Liver (tissue), 9 donors: Measurements from ENCODE around the gene THADA. TPM values are rescaled to one million over a fixed set of nuclear protein-coding genes. Genes with fewer than 3 reads are reported as not detected.

Source experiments
- DNase-seq: peaks from one replicate; pipeline ENCODE4 v3.0.0-alpha.2; 2017; ENCODE audit warnings: low spot score
- H3K27ac ChIP-seq, 2 donors: one replicate each; pipeline ENCODE4 v1.7.0; 2013; ENCODE audit warnings: inconsistent platforms in 2 of 2, low read length in 2 of 2, control low read depth in 1 of 2, low read depth in 1 of 2, mild to moderate bottlenecking in 1 of 2
- H3K27me3 ChIP-seq, 4 donors: one replicate each; pipeline versions ENCODE4 v1.6.1 to v1.7.0; 2013; ENCODE audit warnings: low read length in 3 of 4, inconsistent platforms in 1 of 4, mild to moderate bottlenecking in 1 of 4, moderate library complexity in 1 of 4; ENCODE audit not compliant: control insufficient read depth in 4 of 4, insufficient read depth in 4 of 4
- H3K36me3 ChIP-seq, 4 donors: one replicate each; pipeline versions ENCODE4 v1.6.1 to v1.7.0; 2013; ENCODE audit warnings: low read length in 3 of 4, mild to moderate bottlenecking in 3 of 4, low read depth in 1 of 4, moderate library complexity in 1 of 4; ENCODE audit not compliant: control insufficient read depth in 4 of 4, insufficient read depth in 3 of 4
- H3K4me1 ChIP-seq, 4 donors: one replicate each; pipeline versions ENCODE4 v1.6.1 to v1.7.0; 2013; ENCODE audit warnings: low read length in 3 of 4, mild to moderate bottlenecking in 3 of 4, moderate library complexity in 1 of 4; ENCODE audit not compliant: control insufficient read depth in 4 of 4, insufficient read depth in 4 of 4
- H3K4me3 ChIP-seq, 3 donors: one replicate each; pipeline versions ENCODE4 v1.6.1 to v1.7.0; 2013; ENCODE audit warnings: low read length in 3 of 3, control low read depth in 1 of 3, low read depth in 1 of 3, mild to moderate bottlenecking in 1 of 3
- H3K9ac ChIP-seq, 2 donors: one replicate each; pipeline ENCODE4 v1.7.0; 2013; ENCODE audit warnings: low read length in 2 of 2, mild to moderate bottlenecking in 2 of 2, moderate library complexity in 2 of 2, control low read depth in 1 of 2, low read depth in 1 of 2
- H3K9me3 ChIP-seq, 4 donors: one replicate each; pipeline versions ENCODE4 v1.6.1 to v1.7.0; 2013; ENCODE audit warnings: low read length in 3 of 4; ENCODE audit not compliant: control insufficient read depth in 4 of 4
- CTCF ChIP-seq: fragments of 150-350 bp; IDR thresholded peaks from 2 replicates; pipeline ENCODE4 v1.5.1; 2017; ENCODE audit warnings: improper control_type of control experiment, low read depth, low read length; ENCODE audit not compliant: missing input control
- EGR1 ChIP-seq, 2 donors: IDR thresholded peaks; 2 replicates each; pipeline ENCODE4 v1.6.1; 2016 to 2018; ENCODE audit warnings: antibody characterized with exemption in 2 of 2, low read depth in 2 of 2
- FOXA1 ChIP-seq: IDR thresholded peaks from 2 replicates; pipeline ENCODE4 v1.6.1; 2016; ENCODE audit warnings: antibody characterized with exemption
- FOXA2 ChIP-seq: IDR thresholded peaks from 2 replicates; pipeline ENCODE4 v1.6.1; 2016; ENCODE audit warnings: antibody characterized with exemption
- GABPA ChIP-seq, 2 donors: IDR thresholded peaks in 1 of 2; conservative IDR thresholded peaks in 1 of 2; 2 replicates each; pipeline ENCODE4 v1.6.1; 2016; ENCODE audit warnings: antibody characterized with exemption in 2 of 2, mild to moderate bottlenecking in 1 of 2, moderate library complexity in 1 of 2
- HNF4A ChIP-seq, 2 donors: conservative IDR thresholded peaks; 2 replicates each; pipeline ENCODE4 v1.6.1; 2016; ENCODE audit warnings: antibody characterized with exemption in 2 of 2, mild to moderate bottlenecking in 2 of 2
- HNF4G ChIP-seq: IDR thresholded peaks from 2 replicates; pipeline ENCODE4 v1.6.1; 2016; ENCODE audit warnings: antibody characterized with exemption
- JUND ChIP-seq, 2 donors: IDR thresholded peaks; 2 replicates each; pipeline ENCODE4 v1.6.1; 2016; ENCODE audit warnings: antibody characterized with exemption in 2 of 2
- MAX ChIP-seq: IDR thresholded peaks from 2 replicates; pipeline ENCODE4 v1.6.1; 2016; ENCODE audit warnings: antibody characterized with exemption
- NR2F2 ChIP-seq: IDR thresholded peaks from 2 replicates; pipeline ENCODE4 v1.6.1; 2016; ENCODE audit warnings: antibody characterized with exemption
- RAD21 ChIP-seq, 2 donors: IDR thresholded peaks; 2 replicates each; pipeline ENCODE4 v1.6.1; 2016; ENCODE audit warnings: antibody characterized with exemption in 2 of 2, mild to moderate bottlenecking in 2 of 2
- RXRA ChIP-seq, 2 donors: IDR thresholded peaks; 2 replicates each; pipeline ENCODE4 v1.6.1; 2017 to 2018; ENCODE audit warnings: antibody characterized with exemption in 2 of 2, mild to moderate bottlenecking in 1 of 2
- SP1 ChIP-seq: IDR thresholded peaks from 2 replicates; pipeline ENCODE4 v1.6.1; 2018; ENCODE audit warnings: antibody characterized with exemption, mild to moderate bottlenecking
- TAF1 ChIP-seq: conservative IDR thresholded peaks from 2 replicates; pipeline ENCODE4 v1.6.1; 2016; ENCODE audit warnings: antibody characterized with exemption, mild to moderate bottlenecking
- YY1 ChIP-seq: IDR thresholded peaks from 2 replicates; pipeline ENCODE4 v1.6.1; 2016; ENCODE audit warnings: antibody characterized with exemption, mild to moderate bottlenecking
- WGBS: extraction: QIAGEN DNeasy Blood & Tissue Kit; methylation state at CpG from one replicate; pipeline ENCODE4 v1.1.7; 2013; 5-methylcytosine and 5-hydroxymethylcytosine counted together
- polyA plus RNA-seq, 2 donors: library from polyadenylated mRNA; stranded (reverse) in 1 of 2; unstranded in 1 of 2; fragments of 200-250 nt in 1 of 2; fragments of >200 nt in 1 of 2; fragmentation: Nextera tagmentation in 1 of 2; extraction: Ambion mirVana in 1 of 2; gene quantifications; one replicate each; pipeline versions ENCODE4 v1.2.1 to v1.2.3, GENCODE V29; 2013 to 2015
- total RNA-seq, 2 donors: library from RNA; depleted of rRNA; stranded (reverse); fragments of >200 nt; gene quantifications; one replicate each; pipeline ENCODE4 v1.2.3, GENCODE V29; 2014
- TF ChIP-seq, protein P1 (sequence below): IDR thresholded peaks from 2 replicates; pipeline ENCODE4 v1.6.1; 2016; ENCODE audit warnings: antibody characterized with exemption, mild to moderate bottlenecking
- TF ChIP-seq, protein P2 (sequence below): IDR thresholded peaks from 2 replicates; pipeline ENCODE4 v1.6.1; 2016; ENCODE audit warnings: antibody characterized with exemption
- donor health status: healthy.
- donor health status: healthy.
- donor health status: healthy.
- donor health status: healthy.
- donor health status: healthy.

The THADA gene
- total and polyA plus RNA-seq, 4 donors, result 12.0 to 37.2 (median 22.3) TPM

GRCh38 chr2:43541165-43541564, 54.7 kb downstream of the THADA start:
- no peak overlapping the region for H3K27ac ChIP-seq
- no peaks in the 10 kb centered on the region for H3K27me3 ChIP-seq
- no peak for DNase-seq
- no peak overlapping the region for H3K9ac ChIP-seq
- no peaks in the 10 kb centered on the region for H3K36me3 ChIP-seq
- H3K9me3 ChIP-seq, result no peaks in the 10 kb centered on the region
- WGBS, result 67% methylated on average over 6 of the region's 6 CpGs
- peaks cover 4 to 20% (median 10%) of the 10 kb centered on the region in 4 donors for H3K4me1 ChIP-seq
- no peak overlapping the region for H3K4me3 ChIP-seq
- TF ChIP-seq RAD21 (IDR thresholded peaks at IDR 0.05) (no peak), HNF4A (conservative IDR thresholded peaks at IDR 0.05) (no peak), FOXA2 (no peak), SP1 (no peak), JUND (IDR thresholded peaks at IDR 0.05) (no peak), EGR1 (IDR thresholded peaks at IDR 0.05; ENCODE audit: low read depth in 2 of 2) (no peak), CTCF (no peak), NR2F2 (no peak), TAF1 (no peak), HNF4G (no peak), RXRA (IDR thresholded peaks at IDR 0.05) (no peak)
- TF ChIP-seq, protein P1, sequence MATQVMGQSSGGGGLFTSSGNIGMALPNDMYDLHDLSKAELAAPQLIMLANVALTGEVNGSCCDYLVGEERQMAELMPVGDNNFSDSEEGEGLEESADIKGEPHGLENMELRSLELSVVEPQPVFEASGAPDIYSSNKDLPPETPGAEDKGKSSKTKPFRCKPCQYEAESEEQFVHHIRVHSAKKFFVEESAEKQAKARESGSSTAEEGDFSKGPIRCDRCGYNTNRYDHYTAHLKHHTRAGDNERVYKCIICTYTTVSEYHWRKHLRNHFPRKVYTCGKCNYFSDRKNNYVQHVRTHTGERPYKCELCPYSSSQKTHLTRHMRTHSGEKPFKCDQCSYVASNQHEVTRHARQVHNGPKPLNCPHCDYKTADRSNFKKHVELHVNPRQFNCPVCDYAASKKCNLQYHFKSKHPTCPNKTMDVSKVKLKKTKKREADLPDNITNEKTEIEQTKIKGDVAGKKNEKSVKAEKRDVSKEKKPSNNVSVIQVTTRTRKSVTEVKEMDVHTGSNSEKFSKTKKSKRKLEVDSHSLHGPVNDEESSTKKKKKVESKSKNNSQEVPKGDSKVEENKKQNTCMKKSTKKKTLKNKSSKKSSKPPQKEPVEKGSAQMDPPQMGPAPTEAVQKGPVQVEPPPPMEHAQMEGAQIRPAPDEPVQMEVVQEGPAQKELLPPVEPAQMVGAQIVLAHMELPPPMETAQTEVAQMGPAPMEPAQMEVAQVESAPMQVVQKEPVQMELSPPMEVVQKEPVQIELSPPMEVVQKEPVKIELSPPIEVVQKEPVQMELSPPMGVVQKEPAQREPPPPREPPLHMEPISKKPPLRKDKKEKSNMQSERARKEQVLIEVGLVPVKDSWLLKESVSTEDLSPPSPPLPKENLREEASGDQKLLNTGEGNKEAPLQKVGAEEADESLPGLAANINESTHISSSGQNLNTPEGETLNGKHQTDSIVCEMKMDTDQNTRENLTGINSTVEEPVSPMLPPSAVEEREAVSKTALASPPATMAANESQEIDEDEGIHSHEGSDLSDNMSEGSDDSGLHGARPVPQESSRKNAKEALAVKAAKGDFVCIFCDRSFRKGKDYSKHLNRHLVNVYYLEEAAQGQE, result no peak

DNA sequence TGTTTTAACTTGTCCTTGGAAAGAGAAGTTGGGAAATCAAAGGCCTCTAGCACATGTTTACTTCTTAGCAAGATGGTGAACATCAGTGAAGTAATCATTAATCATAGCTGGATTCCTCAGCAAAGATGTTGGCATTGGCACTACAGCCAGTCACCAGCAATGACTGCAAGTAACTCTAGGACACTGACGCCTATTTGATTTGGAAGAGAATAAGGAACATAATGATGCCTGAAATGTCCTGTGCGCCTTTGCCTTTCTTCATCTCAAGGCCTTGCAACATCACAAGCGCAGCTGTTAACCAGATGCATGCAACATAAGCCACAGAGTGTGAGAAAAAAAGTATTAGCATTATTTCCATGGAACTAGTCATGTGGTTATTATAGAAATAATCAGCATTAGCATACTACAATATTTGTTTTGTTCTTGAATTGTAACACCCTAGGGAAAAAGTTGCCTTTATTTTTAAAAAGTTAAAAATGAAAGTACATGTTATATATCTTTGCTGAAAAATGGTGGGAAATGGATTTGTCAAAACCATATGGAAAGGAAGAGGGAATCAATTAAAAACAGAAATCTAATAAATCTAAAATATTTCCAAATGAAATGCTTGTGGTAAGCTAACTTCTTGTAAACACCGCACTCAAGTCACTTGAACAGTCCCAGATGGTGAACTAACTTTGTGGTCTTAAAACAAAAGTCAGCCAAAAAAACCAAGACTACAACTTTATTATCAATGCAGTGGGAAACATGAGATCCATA, 55.6 kb downstream of the THADA start:
- H3K36me3 ChIP-seq, result no peaks in the 10 kb centered on the region
- no peaks in the 10 kb centered on the region for H3K27me3 ChIP-seq
- WGBS, result 34% methylated on average over 4 of the region's 4 CpGs
- no peak for DNase-seq
- H3K4me1 ChIP-seq, result peaks cover 4 to 20% (median 10%) of the 10 kb centered on the region in 4 donors
- H3K4me3 ChIP-seq, result no peak overlapping the region
- no peak overlapping the region for H3K9ac ChIP-seq
- H3K27ac ChIP-seq, result peak overlapping the region in 1 of 2 donors; percentile 38
- H3K9me3 ChIP-seq, result no peaks in the 10 kb centered on the region
- peak; percentile 78 to 83 for TF ChIP-seq HNF4A (conservative IDR thresholded peaks at IDR 0.05)
- peak; percentile 93 for TF ChIP-seq SP1
- peak; percentile 23 to 70 for TF ChIP-seq EGR1 (IDR thresholded peaks at IDR 0.05; ENCODE audit: low read depth in 2 of 2)
- TF ChIP-seq MAX, result peak; percentile 77
- peak; percentile 39 for TF ChIP-seq TAF1
- no peak for TF ChIP-seq CTCF
- TF ChIP-seq FOXA2, result peak; percentile 77
- no peak for TF ChIP-seq GABPA (IDR thresholded peaks at IDR 0.05 in 1 of 2, conservative IDR thresholded peaks at IDR 0.05 in 1 of 2)
- peak; percentile 68 for TF ChIP-seq FOXA1
- TF ChIP-seq, protein P2, sequence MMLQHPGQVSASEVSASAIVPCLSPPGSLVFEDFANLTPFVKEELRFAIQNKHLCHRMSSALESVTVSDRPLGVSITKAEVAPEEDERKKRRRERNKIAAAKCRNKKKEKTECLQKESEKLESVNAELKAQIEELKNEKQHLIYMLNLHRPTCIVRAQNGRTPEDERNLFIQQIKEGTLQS, result peak; percentile 75
- peak; percentile 81 for TF ChIP-seq YY1
- TF ChIP-seq, protein P1, result peak; percentile 52
